ENCODE measurements around the gene ZNF578.

DNA sequence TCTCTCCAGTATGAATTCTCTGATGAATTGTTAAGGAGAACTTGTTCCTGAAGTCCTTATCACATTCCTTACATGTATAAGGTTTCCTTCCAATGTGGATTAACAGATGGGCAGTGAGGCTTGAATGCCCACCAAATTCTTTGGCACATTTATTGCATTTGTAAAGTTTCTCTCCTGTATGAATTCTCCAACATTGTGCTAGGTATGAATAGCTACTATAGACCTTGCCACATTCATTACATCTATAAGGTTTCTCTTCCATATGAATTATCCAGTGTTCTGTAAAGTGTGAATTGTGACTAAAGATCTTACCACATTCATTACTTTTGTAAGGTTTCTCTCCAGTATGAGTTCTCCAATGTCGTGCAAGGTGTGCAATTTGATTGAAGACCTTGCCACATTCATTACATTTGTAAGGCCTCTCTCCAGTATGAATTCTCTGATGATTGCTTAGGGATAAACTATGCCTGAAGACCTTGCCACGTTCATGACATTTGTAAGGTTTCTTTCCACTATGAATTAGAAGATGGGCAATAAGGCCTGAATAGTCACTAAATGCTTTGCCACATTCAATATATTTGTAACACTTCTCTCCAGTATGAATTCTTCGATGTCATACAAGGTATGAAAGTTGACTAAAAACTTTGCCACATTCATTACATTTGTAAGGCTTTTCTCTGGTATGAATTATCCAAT, 20.4 kb downstream of the ZNF578 start:
- TF ChIP-seq CTCF (IDR thresholded peaks at IDR 0.05; ENCODE audit: extremely low read depth in 1 of 2, insufficient read depth in 1 of 2, low read depth in 1 of 2, low read length in 2 of 2) (no peak), POLR2A (IDR thresholded peaks at IDR 0.05; ENCODE audit: low read depth, low read length) (no peak)
